GM12891 (cell line): ENCODE data around the gene CYFIP1.

Experiments used
- PAX5 ChIP-seq: IDR thresholded peaks from 2 replicates; pipeline ENCODE4 v1.6.1; 2011; ENCODE audit warnings: low read length, moderate library complexity, mild to moderate bottlenecking; ENCODE audit not compliant: insufficient read depth, severe bottlenecking
- POLR2A ChIP-seq: IDR thresholded peaks from 2 replicates; pipeline ENCODE4 v1.6.1; 2011; ENCODE audit warnings: low read depth, low read length, control low read depth
- POLR2AphosphoS5 ChIP-seq: IDR thresholded peaks from 2 replicates; pipeline ENCODE4 v1.6.1; 2011; ENCODE audit warnings: low read depth, low read length, control low read depth
- POU2F2 ChIP-seq: IDR thresholded peaks from 2 replicates; pipeline ENCODE4 v1.6.1; 2011; ENCODE audit warnings: low read depth, mild to moderate bottlenecking, control low read depth, low read length, moderate library complexity
- SPI1 ChIP-seq: IDR thresholded peaks from 2 replicates; pipeline ENCODE4 v1.6.1; 2011; ENCODE audit warnings: low read depth, low read length, control low read depth
- TAF1 ChIP-seq: IDR thresholded peaks from 2 replicates; pipeline ENCODE4 v1.6.1; 2011; ENCODE audit warnings: low read depth, low read length, control low read depth

GRCh38 chr15:22954798-22955543 lies 25.2 kb downstream of the CYFIP1 start:
- TF ChIP-seq POLR2A (no peak), POLR2AphosphoS5 (no peak), TAF1 (no peak), SPI1 (no peak), POU2F2 (no peak), PAX5 (no peak)
